SU-DHL-6 (cell line): ENCODE measurements around the gene PSPH.
"Not testable (repeated sequence)": the region's sequence is repeated elsewhere in the genome, so short reads cannot be mapped to it uniquely, and the experiment has no call there.

Source experiments
- H2AFZ ChIP-seq: fragments of 200-600 bp; sonication (generic); 2 replicates; pipeline ENCODE4 v1.6.1; 2014; ENCODE audit warnings: low read depth, mild to moderate bottlenecking, moderate library complexity, mixed read lengths, antibody characterized with exemption, low read length; ENCODE audit not compliant: severe bottlenecking
- H3F3A ChIP-seq: fragments of 200-600 bp; shearing (Covaris generic); 2 replicates; pipeline ENCODE4 v1.6.0; 2016; ENCODE audit warnings: antibody characterized with exemption, mild to moderate bottlenecking; ENCODE audit not compliant: insufficient read depth
- H3K27ac ChIP-seq: fragments of 200-600 bp; sonication (generic); 2 replicates; pipeline ENCODE4 v1.5.1; 2016; ENCODE audit warnings: low read depth, mild to moderate bottlenecking, low read length, moderate library complexity, mixed read lengths
- H3K27me3 ChIP-seq: fragments of 200-600 bp; sonication (generic), shearing (Covaris generic); 2 replicates; pipeline ENCODE4 v1.6.0; 2014; ENCODE audit warnings: mild to moderate bottlenecking, low read length
- H3K36me3 ChIP-seq: fragments of 200-600 bp; sonication (generic); 2 replicates; pipeline ENCODE4 v1.6.1; 2014; ENCODE audit warnings: mild to moderate bottlenecking, low read length, mixed read lengths
- H3K4me2 ChIP-seq: fragments of 300-600, 200-600 bp; shearing (Covaris generic), sonication (generic); 2 replicates; pipeline ENCODE4 v1.6.0; 2014; ENCODE audit warnings: low read length, low read depth, mild to moderate bottlenecking; ENCODE audit not compliant: poor library complexity, severe bottlenecking
- H3K4me3 ChIP-seq: fragments of 200-600 bp; sonication (generic); 2 replicates; pipeline ENCODE4 v1.5.1; 2014; ENCODE audit warnings: antibody characterized with exemption, low read length, mild to moderate bottlenecking, mixed read lengths; ENCODE audit not compliant: insufficient read depth, poor library complexity, severe bottlenecking
- H3K79me2 ChIP-seq: fragments of 200-600 bp; sonication (generic); 2 replicates; pipeline ENCODE4 v1.6.1; 2014; ENCODE audit warnings: mild to moderate bottlenecking, low read length, moderate library complexity; ENCODE audit not compliant: insufficient read depth
- H3K9ac ChIP-seq: fragments of 200-600 bp; sonication (generic); 2 replicates; pipeline ENCODE4 v1.7.0; 2014; ENCODE audit warnings: mild to moderate bottlenecking, low read length
- H3K9me2 ChIP-seq: fragments of 200-600 bp; sonication (generic); replicated peaks from 2 replicates; pipeline ENCODE4 v1.6.1; 2014; ENCODE audit warnings: low read length; ENCODE audit not compliant: insufficient read depth
- H3K9me3 ChIP-seq: fragments of 200-600 bp; sonication (generic); 2 replicates; pipeline ENCODE4 v1.6.1; 2014; ENCODE audit warnings: low read length, mixed read lengths; ENCODE audit not compliant: insufficient read depth
- H4K20me1 ChIP-seq: fragments of 200-600 bp; sonication (generic); 2 replicates; pipeline ENCODE4 v1.6.1; 2014; ENCODE audit warnings: low read depth, mild to moderate bottlenecking, antibody characterized with exemption, low read length, moderate library complexity, mixed read lengths
- CTCF ChIP-seq: fragments of 200-600 bp; sonication (generic); IDR thresholded peaks from one replicate; pipeline ENCODE4 v1.5.1; 2017; ENCODE audit warnings: antibody characterized with exemption, mild to moderate bottlenecking, low read length, moderate library complexity; ENCODE audit not compliant: insufficient read depth, poor library complexity, severe bottlenecking
- EZH2phosphoT487 ChIP-seq: fragments of 200-600 bp; sonication (generic), shearing (Covaris generic); conservative IDR thresholded peaks from 2 replicates; pipeline ENCODE4 v1.6.1; 2018; ENCODE audit warnings: mild to moderate bottlenecking, antibody characterized with exemption, low read length, moderate library complexity, mixed read lengths

Gene PSPH

GRCh38 chr7:56074371-56074791 lies 23.1 kb upstream of the PSPH start:
- no peak overlapping the region for H3K4me2 ChIP-seq
- H2AFZ ChIP-seq = no peak overlapping the region
- H3K9me2 ChIP-seq = no peaks in the 10 kb centered on the region
- TF ChIP-seq EZH2phosphoT487 = no peak
- TF ChIP-seq CTCF = peak; percentile 98
- peaks cover 11% of the 10 kb centered on the region for H3F3A ChIP-seq
- no peak overlapping the region for H3K9ac ChIP-seq
- no peaks in the 10 kb centered on the region for H3K79me2 ChIP-seq
- H3K4me3 ChIP-seq = no peak overlapping the region
- H3K36me3 ChIP-seq = peaks cover 21% of the 10 kb centered on the region
- H3K9me3 ChIP-seq = no peaks in the 10 kb centered on the region
- no peaks in the 10 kb centered on the region for H3K27me3 ChIP-seq
- no peaks in the 10 kb centered on the region for H4K20me1 ChIP-seq
- H3K27ac ChIP-seq = no peak overlapping the region

- H3K4me2 ChIP-seq, H3K9ac ChIP-seq, H4K20me1 ChIP-seq, H3K4me3 ChIP-seq, H3K27me3 ChIP-seq, H3K9me2 ChIP-seq, H3K9me3 ChIP-seq, H3K27ac ChIP-seq, H2AFZ ChIP-seq: not testable (repeated sequence)
- Histone ChIP-seq H3F3A (peaks cover 29% of the 10 kb centered on the region), H3K79me2 (peaks cover 34% of the 10 kb centered on the region), H3K36me3 (peaks cover 35% of the 10 kb centered on the region)
These were observed 15.1 kb upstream of the PSPH start for GRCh38 chr7:56066376-56066775.

GRCh38 chr7:56063882-56064625 lies 12.8 kb upstream of the PSPH start, which contains the start of gene SUMF2:
TSS of gene SUMF2 (plus strand) at chr7:56064286. CDS start at chr7:56064312, 26 bp downstream.
- Histone ChIP-seq H3K9ac (peak within 1 kb of the TSS; percentile 90), H3K4me3 (peak within 1 kb of the TSS; percentile 86), H4K20me1 (peaks cover 8% of the 10 kb centered on the region; the same call in 1 of the 2 replicates), H3K9me2 (no peaks in the 10 kb centered on the region), H3K4me2 (peak within 1 kb of the TSS; percentile 96), H3K9me3 (no peaks in the 10 kb centered on the region), H3K36me3 (peaks cover 47% of the 10 kb centered on the region), H3K27ac (peak within 1 kb of the TSS; percentile 75), H3K79me2 (peaks cover 34% of the 10 kb centered on the region), H2AFZ (peak within 1 kb of the TSS; percentile 66), H3K27me3 (no peaks in the 10 kb centered on the region), H3F3A (peaks cover 53% of the 10 kb centered on the region)
- TF ChIP-seq EZH2phosphoT487 (no peak), CTCF (no peak)

- no peaks in the 10 kb centered on the region for H3K9me2 ChIP-seq
- H3K27me3 ChIP-seq = no peaks in the 10 kb centered on the region
- H3F3A ChIP-seq = peaks cover 57% of the 10 kb centered on the region
- H3K4me2 ChIP-seq = peak overlapping the region; percentile 96
- H3K4me3 ChIP-seq = no peak overlapping the region
- no peaks in the 10 kb centered on the region for H3K9me3 ChIP-seq
- H2AFZ ChIP-seq = no peak overlapping the region
- H3K9ac ChIP-seq = peak overlapping the region; percentile 90
- peaks cover 8% of the 10 kb centered on the region; the same call in 1 of the 2 replicates for H4K20me1 ChIP-seq
- H3K27ac ChIP-seq = peak overlapping the region; percentile 75
- TF ChIP-seq CTCF (no peak), EZH2phosphoT487 (no peak)
- H3K36me3 ChIP-seq = peaks cover 50% of the 10 kb centered on the region
- H3K79me2 ChIP-seq = peaks cover 36% of the 10 kb centered on the region
These were observed 12.2 kb upstream of the PSPH start for GRCh38 chr7:56063500-56063881.
